Panc1 (cell line): ENCODE data around the gene ATP13A4. TPM values are rescaled to one million over a fixed set of nuclear protein-coding genes. Genes with fewer than 3 reads are reported as not detected.

Source experiments
- ATAC-seq: fragments of 200-7000 bp; cut with Tn5 transposase; 2 replicates; pipeline ENCODE4 v1.9.1; 2020; ENCODE audit warnings: mild to moderate bottlenecking, moderate library complexity
- BruUV-seq: library from RNA; stranded (reverse); fragments of 400-500 nt; replicated peaks from 2 replicates; lab custom pipeline; 2021; lab: Mats Ljungman, UMichigan
- CTCF ChIA-PET: fragments of 300-600 bp; sonication (Branson Sonifier 250); formaldehyde crosslinking; loops from one replicate; lab custom pipeline; 2022; ENCODE audit warnings: antibody characterized with exemption; lab: Charles Lee
- POLR2A ChIA-PET: fragments of 300-600 bp; sonication (Branson Sonifier 250); formaldehyde crosslinking; loops from one replicate; lab custom pipeline; 2022; ENCODE audit warnings: antibody characterized with exemption; lab: Charles Lee
- DNase-seq: peaks from one replicate; pipeline ENCODE4 v3.0.0-alpha.2; 2010; ENCODE audit warnings: low read depth, low spot score
- H3K27ac ChIP-seq: 2 replicates; pipeline ENCODE4 v1.5.1; 2011; ENCODE audit warnings: mild to moderate bottlenecking, low read length, inconsistent platforms
- H3K27me3 ChIP-seq: fragments of 200-500 bp; sonication (Bioruptor generic); 2 replicates; pipeline ENCODE4 v1.6.0; 2014; ENCODE audit warnings: low read length, inconsistent platforms; ENCODE audit not compliant: control insufficient read depth, insufficient read depth
- H3K36me3 ChIP-seq: fragments of 200-500 bp; sonication (Bioruptor generic); 2 replicates; pipeline ENCODE4 v1.5.1; 2014; ENCODE audit warnings: inconsistent platforms, mild to moderate bottlenecking, low read length, moderate library complexity; ENCODE audit not compliant: control insufficient read depth, insufficient read depth
- H3K4me1 ChIP-seq: 2 replicates; pipeline ENCODE4 v1.5.1; 2011; ENCODE audit warnings: inconsistent platforms, mild to moderate bottlenecking, low read length, moderate library complexity; ENCODE audit not compliant: control insufficient read depth, insufficient read depth
- H3K4me3 ChIP-seq, 2 experiments: 2 replicates each; pipeline ENCODE4 v1.5.1; 2011 to 2012; ENCODE audit warnings: low read depth in 2 of 2, low read length in 2 of 2, mild to moderate bottlenecking in 2 of 2, inconsistent platforms in 1 of 2, moderate library complexity in 1 of 2
- H3K9me3 ChIP-seq: fragments of 200-500 bp; sonication (Bioruptor generic); 2 replicates; pipeline ENCODE4 v1.5.1; 2014; ENCODE audit warnings: low read depth, mild to moderate bottlenecking, inconsistent platforms, low read length, moderate library complexity; ENCODE audit not compliant: control insufficient read depth, insufficient read depth
- POLR2AphosphoS5 ChIP-seq: IDR thresholded peaks from 2 replicates; pipeline ENCODE4 v1.6.1; 2012; ENCODE audit warnings: mild to moderate bottlenecking, low read depth, low read length, moderate library complexity
- SIN3A ChIP-seq: IDR thresholded peaks from 2 replicates; pipeline ENCODE4 v1.6.1; 2012; ENCODE audit warnings: low read depth, mild to moderate bottlenecking, low read length, moderate library complexity, borderline replicate concordance; ENCODE audit not compliant: insufficient read depth
- TCF7L2 ChIP-seq: IDR thresholded peaks from 2 replicates; pipeline ENCODE4 v1.6.1; 2011; ENCODE audit warnings: mild to moderate bottlenecking, low read depth, low read length, inconsistent platforms
- in situ Hi-C: cut with HindIII; loops from 2 replicates; pipeline ENCODE4 v1.10.0; 2016; ENCODE audit warnings: low sequenced_read_pairs, low pct_unique_long_range_greater_than_20kb
- intact Hi-C: fragments of 100-400 bp; cut with micrococcal nuclease; formaldehyde crosslinking; loops from one replicate; pipeline ENCODE4 v1.10.0; 2022; ENCODE audit not compliant: unreplicated experiment
- total RNA-seq: library from RNA; stranded (reverse); gene quantifications from one replicate; pipeline ENCODE4 v1.2.1, GENCODE V29; 2021; ENCODE audit not compliant: unreplicated experiment
- TF ChIP-seq, protein P1 (sequence below): fragments of 450-650 bp; IDR thresholded peaks from 2 replicates; pipeline ENCODE4 v1.5.1; 2017; ENCODE audit warnings: mild to moderate bottlenecking
- TF ChIP-seq, protein P2 (sequence below), 2 experiments: IDR thresholded peaks; 2 replicates each; pipeline ENCODE4 v1.6.1; 2011 to 2012; ENCODE audit warnings: low read depth in 2 of 2, control low read depth in 1 of 2, low read length in 1 of 2, mild to moderate bottlenecking in 1 of 2, moderate library complexity in 1 of 2; ENCODE audit not compliant: insufficient read depth in 1 of 2

The ATP13A4 gene
- total RNA-seq, 1 experiment from 2014 or later = not detected

DNA sequence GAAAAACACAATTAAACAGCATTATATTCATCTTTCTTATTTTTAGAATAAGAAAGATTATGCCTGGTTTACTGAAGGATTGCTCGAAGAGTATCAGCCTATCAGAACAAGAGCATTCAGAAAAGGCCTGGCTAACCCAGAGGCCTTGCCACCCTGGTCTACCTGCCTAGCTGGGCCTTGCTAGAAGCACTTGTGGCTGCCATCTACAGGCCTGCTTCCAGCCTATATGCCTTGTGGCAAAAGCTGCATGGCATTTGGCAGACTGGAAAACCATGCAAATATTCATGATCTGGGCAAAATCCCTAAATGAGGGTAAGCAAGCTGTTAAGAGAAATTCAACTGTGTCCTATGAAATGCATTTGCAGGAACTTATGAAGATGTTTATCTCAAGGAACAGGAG lies 9.3 kb upstream of the ATP13A4 start:
- Histone ChIP-seq H3K9me3 (no peaks in the 10 kb centered on the region), H3K27me3 (peaks cover 9% of the 10 kb centered on the region; the same call in 1 of the 2 replicates), H3K4me3 (no peak overlapping the region), H3K36me3 (no peaks in the 10 kb centered on the region), H3K4me1 (no peaks in the 10 kb centered on the region), H3K27ac (no peak overlapping the region)
- ATAC-seq (peak; percentile 84), DNase-seq (no peak)
- ChIA-PET CTCF (interaction anchor here (0.6 kb wide), 1 partner anchor 102 kb away, joined by 5 read pairs; no protein-coding TSS in a partner anchor), POLR2A (no interaction called here)
- in situ Hi-C loops = no loop called here
- BruUV-seq = no TSS peak
- intact Hi-C loops = no loop called here
- TF ChIP-seq, protein P1, sequence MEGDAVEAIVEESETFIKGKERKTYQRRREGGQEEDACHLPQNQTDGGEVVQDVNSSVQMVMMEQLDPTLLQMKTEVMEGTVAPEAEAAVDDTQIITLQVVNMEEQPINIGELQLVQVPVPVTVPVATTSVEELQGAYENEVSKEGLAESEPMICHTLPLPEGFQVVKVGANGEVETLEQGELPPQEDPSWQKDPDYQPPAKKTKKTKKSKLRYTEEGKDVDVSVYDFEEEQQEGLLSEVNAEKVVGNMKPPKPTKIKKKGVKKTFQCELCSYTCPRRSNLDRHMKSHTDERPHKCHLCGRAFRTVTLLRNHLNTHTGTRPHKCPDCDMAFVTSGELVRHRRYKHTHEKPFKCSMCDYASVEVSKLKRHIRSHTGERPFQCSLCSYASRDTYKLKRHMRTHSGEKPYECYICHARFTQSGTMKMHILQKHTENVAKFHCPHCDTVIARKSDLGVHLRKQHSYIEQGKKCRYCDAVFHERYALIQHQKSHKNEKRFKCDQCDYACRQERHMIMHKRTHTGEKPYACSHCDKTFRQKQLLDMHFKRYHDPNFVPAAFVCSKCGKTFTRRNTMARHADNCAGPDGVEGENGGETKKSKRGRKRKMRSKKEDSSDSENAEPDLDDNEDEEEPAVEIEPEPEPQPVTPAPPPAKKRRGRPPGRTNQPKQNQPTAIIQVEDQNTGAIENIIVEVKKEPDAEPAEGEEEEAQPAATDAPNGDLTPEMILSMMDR = peak; percentile 62
- TF ChIP-seq POLR2AphosphoS5 = no peak

DNA sequence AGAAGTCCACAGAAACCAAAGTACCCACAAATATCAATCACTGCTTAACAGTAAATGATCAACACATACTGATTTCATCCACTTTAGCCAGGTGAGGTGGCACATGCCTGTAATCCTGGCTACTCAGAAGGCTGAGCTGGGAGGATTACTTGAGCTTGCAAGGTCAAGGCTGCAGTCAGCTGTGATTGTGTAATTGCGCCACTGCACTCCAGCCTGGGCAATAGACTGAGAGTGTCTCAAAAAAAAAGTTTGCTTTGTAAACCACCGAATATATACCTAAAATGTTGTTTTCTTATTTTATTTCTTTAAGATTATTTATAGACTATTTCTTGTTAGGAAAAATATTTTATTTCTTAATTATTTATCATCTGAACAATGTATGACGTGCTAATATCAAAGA lies 8.7 kb upstream of the ATP13A4 start:
- no TSS peak for BruUV-seq
- TF ChIP-seq, protein P1 = no peak
- TF ChIP-seq TCF7L2 = no peak
- TF ChIP-seq SIN3A = no peak
- TF ChIP-seq, protein P2, sequence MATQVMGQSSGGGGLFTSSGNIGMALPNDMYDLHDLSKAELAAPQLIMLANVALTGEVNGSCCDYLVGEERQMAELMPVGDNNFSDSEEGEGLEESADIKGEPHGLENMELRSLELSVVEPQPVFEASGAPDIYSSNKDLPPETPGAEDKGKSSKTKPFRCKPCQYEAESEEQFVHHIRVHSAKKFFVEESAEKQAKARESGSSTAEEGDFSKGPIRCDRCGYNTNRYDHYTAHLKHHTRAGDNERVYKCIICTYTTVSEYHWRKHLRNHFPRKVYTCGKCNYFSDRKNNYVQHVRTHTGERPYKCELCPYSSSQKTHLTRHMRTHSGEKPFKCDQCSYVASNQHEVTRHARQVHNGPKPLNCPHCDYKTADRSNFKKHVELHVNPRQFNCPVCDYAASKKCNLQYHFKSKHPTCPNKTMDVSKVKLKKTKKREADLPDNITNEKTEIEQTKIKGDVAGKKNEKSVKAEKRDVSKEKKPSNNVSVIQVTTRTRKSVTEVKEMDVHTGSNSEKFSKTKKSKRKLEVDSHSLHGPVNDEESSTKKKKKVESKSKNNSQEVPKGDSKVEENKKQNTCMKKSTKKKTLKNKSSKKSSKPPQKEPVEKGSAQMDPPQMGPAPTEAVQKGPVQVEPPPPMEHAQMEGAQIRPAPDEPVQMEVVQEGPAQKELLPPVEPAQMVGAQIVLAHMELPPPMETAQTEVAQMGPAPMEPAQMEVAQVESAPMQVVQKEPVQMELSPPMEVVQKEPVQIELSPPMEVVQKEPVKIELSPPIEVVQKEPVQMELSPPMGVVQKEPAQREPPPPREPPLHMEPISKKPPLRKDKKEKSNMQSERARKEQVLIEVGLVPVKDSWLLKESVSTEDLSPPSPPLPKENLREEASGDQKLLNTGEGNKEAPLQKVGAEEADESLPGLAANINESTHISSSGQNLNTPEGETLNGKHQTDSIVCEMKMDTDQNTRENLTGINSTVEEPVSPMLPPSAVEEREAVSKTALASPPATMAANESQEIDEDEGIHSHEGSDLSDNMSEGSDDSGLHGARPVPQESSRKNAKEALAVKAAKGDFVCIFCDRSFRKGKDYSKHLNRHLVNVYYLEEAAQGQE (IDR thresholded peaks at IDR 0.05; ENCODE audit: insufficient read depth in 1 of 2, low read depth in 2 of 2, low read length in 1 of 2) = no peak
- no peak for TF ChIP-seq POLR2AphosphoS5
- in situ Hi-C loops (no loop called here), intact Hi-C loops (no loop called here)
- Histone ChIP-seq H3K36me3 (no peaks in the 10 kb centered on the region), H3K9me3 (no peaks in the 10 kb centered on the region), H3K4me3 (no peak overlapping the region), H3K4me1 (no peaks in the 10 kb centered on the region), H3K27me3 (peaks cover 6% of the 10 kb centered on the region; the same call in 1 of the 2 replicates), H3K27ac (no peak overlapping the region)
- DNase-seq = no peak
- ChIA-PET CTCF (interaction anchor here (0.6 kb wide), 1 partner anchor 101 kb away, joined by 5 read pairs; no protein-coding TSS in a partner anchor), POLR2A (no interaction called here)
- ATAC-seq = no peak
